Heart left ventricle (tissue), 13 donors: Measurements from ENCODE around the gene DDRGK1.

ENCODE experiments used
- POLR2A ChIP-seq, 2 donors: fragments of 450-650 bp; IDR thresholded peaks; one replicate each; pipeline ENCODE4 v1.6.1; 2017; ENCODE audit warnings: antibody characterized with exemption in 2 of 2, mild to moderate bottlenecking in 2 of 2, moderate library complexity in 2 of 2
- TF ChIP-seq, protein P1 (sequence below), 12 donors: fragments of 200-600 bp; sonication (generic) in 4 of 12; IDR thresholded peaks; one replicate each; pipeline versions ENCODE4 v1.5.0 to v1.8.0; 2018 to 2022; ENCODE audit warnings: antibody characterized with exemption in 12 of 12, mild to moderate bottlenecking in 5 of 12
- donor health status: ischemic (EF 13 %, LVEDD 7.1; RV severe dilation, severe dysfunction).
- donor health status: DM: no; HTN: yes; CAD: no.
- donor health status: DM: no; HTN: no; CAD: no.
- donor health status: ischemic (EF 25% LVEDD 6.9; RV normal size, moderate dysfunction).
- donor health status: ischemic (EF 25% LVEDD 5.7; RV mildly dilated, moderate dysfunction).
- donor health status: ischemic (EF 35%, LVEDD 5.7; RV mildly dilated, moderate dysfunction).
- donor health status: nonischemic (EF 11% LVEDD 7.7; RV severe dilation, severe dysfunction).
- donor health status: DM: yes; HTN: yes; CAD: no.
- donor health status: PGD.
- donor health status: ischemic (EF 29% LVEDD 5.4; RV normal size, mild dysfunction).
- donor health status: nonischemic (EF 23%, LVEDD 6.1; RV moderate dilation, normal function).

DNA sequence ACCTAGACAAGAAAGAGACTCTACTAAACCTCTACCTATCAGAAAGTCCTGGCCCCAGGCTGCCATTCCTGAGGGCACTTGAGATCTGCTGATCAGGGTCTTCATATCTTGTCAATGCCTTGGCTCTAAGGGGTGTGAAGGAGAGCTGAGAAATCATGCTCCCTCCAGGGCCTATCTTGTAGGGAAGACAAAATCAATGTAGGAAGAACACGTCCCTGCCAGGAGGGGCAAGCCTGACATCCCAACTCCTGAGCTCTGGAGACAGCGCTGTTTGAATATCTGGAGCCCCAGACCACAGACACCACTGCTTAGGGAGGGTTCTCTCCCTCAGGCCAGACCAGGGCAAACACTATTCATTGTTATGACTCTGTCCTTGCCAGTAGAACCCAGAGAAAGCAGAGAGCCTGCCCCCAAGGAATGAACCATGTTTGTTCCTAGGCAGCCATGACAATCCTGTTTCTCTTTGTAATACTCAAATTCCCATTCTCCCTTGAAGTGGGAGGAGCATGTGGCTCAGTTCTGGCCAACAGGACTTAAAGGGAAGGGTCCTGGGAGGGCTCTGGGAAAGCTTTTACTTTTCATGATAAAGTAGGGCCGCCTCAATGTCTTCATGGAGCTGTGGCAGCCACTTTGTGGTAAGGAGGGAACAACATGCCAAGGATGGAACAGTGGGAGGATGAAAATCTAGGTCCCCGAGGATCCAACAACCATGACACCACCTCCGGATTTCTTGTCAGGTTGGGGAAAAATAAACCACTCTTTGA is 43.0 kb downstream of the DDRGK1 start:
- TF ChIP-seq, protein P1, sequence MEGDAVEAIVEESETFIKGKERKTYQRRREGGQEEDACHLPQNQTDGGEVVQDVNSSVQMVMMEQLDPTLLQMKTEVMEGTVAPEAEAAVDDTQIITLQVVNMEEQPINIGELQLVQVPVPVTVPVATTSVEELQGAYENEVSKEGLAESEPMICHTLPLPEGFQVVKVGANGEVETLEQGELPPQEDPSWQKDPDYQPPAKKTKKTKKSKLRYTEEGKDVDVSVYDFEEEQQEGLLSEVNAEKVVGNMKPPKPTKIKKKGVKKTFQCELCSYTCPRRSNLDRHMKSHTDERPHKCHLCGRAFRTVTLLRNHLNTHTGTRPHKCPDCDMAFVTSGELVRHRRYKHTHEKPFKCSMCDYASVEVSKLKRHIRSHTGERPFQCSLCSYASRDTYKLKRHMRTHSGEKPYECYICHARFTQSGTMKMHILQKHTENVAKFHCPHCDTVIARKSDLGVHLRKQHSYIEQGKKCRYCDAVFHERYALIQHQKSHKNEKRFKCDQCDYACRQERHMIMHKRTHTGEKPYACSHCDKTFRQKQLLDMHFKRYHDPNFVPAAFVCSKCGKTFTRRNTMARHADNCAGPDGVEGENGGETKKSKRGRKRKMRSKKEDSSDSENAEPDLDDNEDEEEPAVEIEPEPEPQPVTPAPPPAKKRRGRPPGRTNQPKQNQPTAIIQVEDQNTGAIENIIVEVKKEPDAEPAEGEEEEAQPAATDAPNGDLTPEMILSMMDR (IDR thresholded peaks at IDR 0.05), result no peak
- no peak for TF ChIP-seq POLR2A (IDR thresholded peaks at IDR 0.05)
